Measurements from ENCODE around the gene CAP2.
"Not testable (repeated sequence)": the region's sequence is repeated elsewhere in the genome, so short reads cannot be mapped to it uniquely, and the experiment has no call there.

The CAP2 gene

DNA sequence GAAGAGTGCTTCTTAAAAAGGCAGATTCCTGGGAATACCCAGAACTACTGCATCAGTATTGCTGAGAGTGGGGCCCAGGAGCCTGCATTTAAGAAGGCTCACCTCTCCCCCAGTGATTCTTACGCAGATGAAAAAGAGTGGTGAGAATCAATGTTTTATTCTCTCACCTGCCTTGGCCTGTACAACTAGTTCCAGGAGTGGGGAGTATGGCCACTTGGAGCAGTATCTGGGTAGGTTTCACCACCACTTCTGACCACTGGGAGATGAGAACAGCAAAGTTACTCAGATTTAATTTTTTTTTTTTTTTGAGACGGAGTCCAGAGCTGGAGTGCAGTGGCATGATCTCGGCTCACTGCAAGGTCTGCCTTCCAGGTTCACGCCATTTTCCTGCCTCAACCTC lies 16.9 kb downstream of the CAP2 start:
- TF ChIP-seq CTCF (conservative IDR thresholded peaks at IDR 0.05; ENCODE audit: low read depth, low read length), result no peak
- no peak overlapping the region for H3K27ac ChIP-seq
- no peak overlapping the region for H3K4me2 ChIP-seq
- no peaks in the 10 kb centered on the region for H3K27me3 ChIP-seq (ENCODE audit: insufficient read depth, low read depth)
- H3K36me3 ChIP-seq (ENCODE audit: insufficient read depth), result no peaks in the 10 kb centered on the region
- no peaks in the 10 kb centered on the region for H3K79me2 ChIP-seq (ENCODE audit: insufficient read depth, low read depth)
- no peak overlapping the region for H3K4me3 ChIP-seq (IDR thresholded peaks at IDR 0.05; ENCODE audit: insufficient read depth, low read depth, low read length)
- peaks cover 7% of the 10 kb centered on the region for H3K4me1 ChIP-seq (ENCODE audit: low read depth, poor library complexity, severe bottlenecking)
- no peak overlapping the region for H2AFZ ChIP-seq (ENCODE audit: low read depth)
- H4K20me1 ChIP-seq (ENCODE audit: insufficient read depth), result no peaks in the 10 kb centered on the region
- H3K9ac ChIP-seq, result no peak overlapping the region

DNA sequence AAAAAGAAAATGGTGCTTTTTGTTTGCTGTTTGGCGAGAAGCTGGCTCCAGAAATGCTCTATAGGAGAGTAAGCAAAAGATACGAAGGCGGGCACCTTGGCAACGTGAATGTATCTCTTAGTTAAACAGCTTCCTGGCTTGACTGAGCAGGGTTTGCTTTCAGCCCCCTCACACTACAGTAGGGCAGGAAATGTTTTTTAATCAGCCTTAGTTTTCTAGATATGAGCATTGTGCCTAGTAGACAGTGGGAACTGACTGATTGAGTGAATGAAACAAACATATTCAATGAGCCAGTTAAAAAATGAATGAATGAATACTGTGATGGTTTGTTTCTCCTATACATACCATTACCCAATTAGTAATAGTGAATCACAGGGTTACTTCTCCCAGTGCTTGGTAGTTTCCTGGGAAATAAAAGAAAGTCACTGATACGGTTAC lies 19.9 kb downstream of the CAP2 start:
- Histone ChIP-seq H3K79me2 (ENCODE audit: insufficient read depth, low read depth) (no peaks in the 10 kb centered on the region), H3K9ac (no peak overlapping the region), H3K27me3 (ENCODE audit: insufficient read depth, low read depth) (no peaks in the 10 kb centered on the region), H3K4me2 (no peak overlapping the region), H3K4me1 (ENCODE audit: low read depth, poor library complexity, severe bottlenecking) (no peaks in the 10 kb centered on the region), H3K4me3 (IDR thresholded peaks at IDR 0.05; ENCODE audit: insufficient read depth, low read depth, low read length) (no peak overlapping the region), H3K27ac (no peak overlapping the region), H2AFZ (ENCODE audit: low read depth) (no peak overlapping the region), H4K20me1 (ENCODE audit: insufficient read depth) (no peaks in the 10 kb centered on the region), H3K36me3 (ENCODE audit: insufficient read depth) (no peaks in the 10 kb centered on the region)
- TF ChIP-seq CTCF (conservative IDR thresholded peaks at IDR 0.05; ENCODE audit: low read depth, low read length), result no peak

DNA sequence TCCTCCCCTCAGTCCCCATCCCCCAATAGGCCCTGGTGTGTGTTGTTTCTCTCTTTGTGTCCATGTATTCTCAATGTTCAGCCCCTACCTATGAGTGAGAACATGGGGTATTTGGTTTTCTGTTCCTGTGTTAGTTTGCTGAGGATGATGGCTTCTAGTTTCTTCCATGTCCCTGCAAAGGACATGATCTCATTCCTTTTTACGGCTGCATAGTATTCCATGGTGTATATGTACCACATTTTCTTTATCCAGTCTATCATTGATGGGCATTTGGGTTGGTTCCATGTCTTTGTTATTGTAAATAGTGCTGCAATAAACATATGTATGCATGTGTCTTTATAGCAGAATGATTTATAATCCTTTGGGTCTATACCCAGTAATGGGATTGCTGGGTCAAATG lies 21.0 kb downstream of the CAP2 start:
- H3K79me2 ChIP-seq (ENCODE audit: insufficient read depth, low read depth); H2AFZ ChIP-seq (ENCODE audit: low read depth); H3K27me3 ChIP-seq (ENCODE audit: insufficient read depth, low read depth); H3K27ac ChIP-seq; H3K4me2 ChIP-seq; H3K4me3 ChIP-seq (IDR thresholded peaks at IDR 0.05; ENCODE audit: insufficient read depth, low read depth, low read length); H3K36me3 ChIP-seq (ENCODE audit: insufficient read depth); H3K4me1 ChIP-seq (ENCODE audit: low read depth, poor library complexity, severe bottlenecking); H3K9ac ChIP-seq; H4K20me1 ChIP-seq (ENCODE audit: insufficient read depth): not testable (repeated sequence)

DNA sequence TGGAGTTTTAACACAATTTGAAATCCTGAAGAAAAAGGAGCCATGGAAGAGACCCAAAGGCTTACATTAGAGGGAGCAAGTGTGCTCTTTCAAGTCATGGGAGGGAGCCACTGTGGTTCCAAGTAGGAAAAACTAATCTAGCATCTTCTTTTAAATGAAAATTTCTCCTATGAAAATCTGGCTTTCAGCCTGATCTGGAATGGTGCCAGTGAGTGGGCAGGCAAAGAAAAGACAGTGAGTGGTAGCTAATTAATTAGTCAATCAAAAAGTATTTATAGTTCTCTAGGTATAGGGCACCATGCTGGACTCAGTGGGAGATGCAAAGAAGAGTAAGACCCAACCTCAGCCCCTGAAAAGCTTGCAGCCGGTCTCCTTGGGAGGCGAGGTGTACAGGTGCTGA lies 21.9 kb downstream of the CAP2 start:
- Histone ChIP-seq H3K27me3 (ENCODE audit: insufficient read depth, low read depth) (no peaks in the 10 kb centered on the region), H3K27ac (no peak overlapping the region), H3K79me2 (ENCODE audit: insufficient read depth, low read depth) (no peaks in the 10 kb centered on the region), H4K20me1 (ENCODE audit: insufficient read depth) (no peaks in the 10 kb centered on the region), H3K4me3 (IDR thresholded peaks at IDR 0.05; ENCODE audit: insufficient read depth, low read depth, low read length) (no peak overlapping the region), H3K4me1 (ENCODE audit: low read depth, poor library complexity, severe bottlenecking) (no peaks in the 10 kb centered on the region), H2AFZ (ENCODE audit: low read depth) (no peak overlapping the region), H3K36me3 (ENCODE audit: insufficient read depth) (no peaks in the 10 kb centered on the region), H3K9ac (no peak overlapping the region), H3K4me2 (no peak overlapping the region)
- no peak for TF ChIP-seq CTCF (conservative IDR thresholded peaks at IDR 0.05; ENCODE audit: low read depth, low read length)

DNA sequence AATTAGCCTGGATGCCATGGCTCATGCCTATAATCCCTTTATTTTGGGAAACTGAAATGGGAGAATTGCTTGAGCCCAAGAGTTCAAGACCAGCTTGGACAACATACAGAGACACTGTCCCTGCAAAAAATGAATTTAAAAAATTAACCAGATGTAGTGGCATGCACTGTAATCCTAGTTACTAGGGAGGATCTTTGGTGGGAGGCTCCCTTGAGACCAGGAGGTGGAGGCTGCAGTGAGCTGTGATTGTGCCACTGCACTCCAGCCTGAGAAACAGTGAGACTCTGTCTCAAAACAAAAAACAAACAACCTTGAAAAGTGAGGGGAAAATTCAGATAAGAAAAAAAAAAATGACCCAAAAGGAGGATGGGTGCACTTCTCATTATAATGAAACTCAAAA lies 23.4 kb downstream of the CAP2 start:
- H3K4me2 ChIP-seq, result no peak overlapping the region

More for the DNA sequence above, 23.4 kb downstream of the CAP2 start:
- no peaks in the 10 kb centered on the region for H3K79me2 ChIP-seq (ENCODE audit: insufficient read depth, low read depth)
- no peak overlapping the region for H3K4me3 ChIP-seq (IDR thresholded peaks at IDR 0.05; ENCODE audit: insufficient read depth, low read depth, low read length)
- H3K9ac ChIP-seq, result no peak overlapping the region
- H4K20me1 ChIP-seq (ENCODE audit: insufficient read depth), result no peaks in the 10 kb centered on the region
- no peaks in the 10 kb centered on the region for H3K27me3 ChIP-seq (ENCODE audit: insufficient read depth, low read depth)
- no peak for TF ChIP-seq CTCF (conservative IDR thresholded peaks at IDR 0.05; ENCODE audit: low read depth, low read length)
- no peaks in the 10 kb centered on the region for H3K4me1 ChIP-seq (ENCODE audit: low read depth, poor library complexity, severe bottlenecking)
- no peak overlapping the region for H2AFZ ChIP-seq (ENCODE audit: low read depth)
- H3K36me3 ChIP-seq (ENCODE audit: insufficient read depth), result no peaks in the 10 kb centered on the region
- H3K27ac ChIP-seq, result no peak overlapping the region
